ENCODE results near the gene ARHGAP10.

GRCh38 chr4:147725673-147726072 lies 6.2 kb upstream of the ARHGAP10 start:
- no peak for TF ChIP-seq EZH2 (IDR thresholded peaks at IDR 0.05; ENCODE audit: borderline replicate concordance, insufficient read depth, low read depth, low read length, poor library complexity, severe bottlenecking)
- TF ChIP-seq, protein P1, sequence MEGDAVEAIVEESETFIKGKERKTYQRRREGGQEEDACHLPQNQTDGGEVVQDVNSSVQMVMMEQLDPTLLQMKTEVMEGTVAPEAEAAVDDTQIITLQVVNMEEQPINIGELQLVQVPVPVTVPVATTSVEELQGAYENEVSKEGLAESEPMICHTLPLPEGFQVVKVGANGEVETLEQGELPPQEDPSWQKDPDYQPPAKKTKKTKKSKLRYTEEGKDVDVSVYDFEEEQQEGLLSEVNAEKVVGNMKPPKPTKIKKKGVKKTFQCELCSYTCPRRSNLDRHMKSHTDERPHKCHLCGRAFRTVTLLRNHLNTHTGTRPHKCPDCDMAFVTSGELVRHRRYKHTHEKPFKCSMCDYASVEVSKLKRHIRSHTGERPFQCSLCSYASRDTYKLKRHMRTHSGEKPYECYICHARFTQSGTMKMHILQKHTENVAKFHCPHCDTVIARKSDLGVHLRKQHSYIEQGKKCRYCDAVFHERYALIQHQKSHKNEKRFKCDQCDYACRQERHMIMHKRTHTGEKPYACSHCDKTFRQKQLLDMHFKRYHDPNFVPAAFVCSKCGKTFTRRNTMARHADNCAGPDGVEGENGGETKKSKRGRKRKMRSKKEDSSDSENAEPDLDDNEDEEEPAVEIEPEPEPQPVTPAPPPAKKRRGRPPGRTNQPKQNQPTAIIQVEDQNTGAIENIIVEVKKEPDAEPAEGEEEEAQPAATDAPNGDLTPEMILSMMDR (IDR thresholded peaks at IDR 0.05): no peak

Data from B cell (primary cell).